ENCODE data around the gene ST8SIA5. TPM values are rescaled to one million over a fixed set of nuclear protein-coding genes. Genes with fewer than 3 reads are reported as not detected.

Gene ST8SIA5
- total RNA-seq, 1 experiment from 2014 or later: not detected

DNA sequence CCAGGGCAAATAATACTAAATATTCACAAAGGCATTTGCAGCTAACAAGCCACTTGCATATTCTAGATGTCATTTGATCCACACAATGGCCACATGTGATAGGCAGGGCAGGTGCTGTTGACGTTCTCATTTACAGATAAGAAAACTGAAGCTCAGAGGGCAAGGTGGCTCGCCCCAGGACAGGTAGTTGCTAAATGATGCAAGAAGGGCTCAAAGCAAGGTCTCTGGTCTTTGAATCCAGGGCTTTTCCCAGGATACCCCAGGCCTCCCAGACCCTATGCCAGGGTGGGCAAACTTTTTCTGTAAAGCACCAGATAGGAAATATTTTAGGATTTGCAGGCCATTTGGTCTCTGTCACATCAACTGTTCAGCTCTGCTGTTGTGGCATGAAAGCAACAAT is 135.0 kb downstream of the ST8SIA5 start:
- Histone ChIP-seq H3K9me3 (ENCODE audit: insufficient read depth, low read depth) (no peaks in the 10 kb centered on the region), H4K20me1 (ENCODE audit: insufficient read depth) (no peaks in the 10 kb centered on the region; the same call in 1 of the 2 replicates), H3K27me3 (ENCODE audit: insufficient read depth, low read depth) (peaks cover 35% of the 10 kb centered on the region), H3K4me1 (replicated peaks; ENCODE audit: insufficient read depth) (no peaks in the 10 kb centered on the region), H3K9me2 (ENCODE audit: insufficient read depth) (no peaks in the 10 kb centered on the region), H3K4me2 (no peak overlapping the region), H3K79me2 (ENCODE audit: low read depth) (no peaks in the 10 kb centered on the region), H3K36me3 (ENCODE audit: low read depth) (no peaks in the 10 kb centered on the region), H2AFZ (no peak overlapping the region), H3K27ac (no peak overlapping the region), H3K4me3 (no peak overlapping the region), H3F3A (ENCODE audit: insufficient read depth, low read depth) (no peaks in the 10 kb centered on the region)
- intact Hi-C loops (cut with micrococcal nuclease; ENCODE audit: unreplicated experiment): no loop called here
- no peak for DNase-seq
- BruUV-seq (replicated peaks): no TSS peak
- ChIA-PET CTCF (no interaction called here), POLR2A (ENCODE audit: unreplicated experiment) (no interaction called here)
- TF ChIP-seq EZH2 (IDR thresholded peaks at IDR 0.05; ENCODE audit: low read depth): no peak
- TF ChIP-seq, protein P1, sequence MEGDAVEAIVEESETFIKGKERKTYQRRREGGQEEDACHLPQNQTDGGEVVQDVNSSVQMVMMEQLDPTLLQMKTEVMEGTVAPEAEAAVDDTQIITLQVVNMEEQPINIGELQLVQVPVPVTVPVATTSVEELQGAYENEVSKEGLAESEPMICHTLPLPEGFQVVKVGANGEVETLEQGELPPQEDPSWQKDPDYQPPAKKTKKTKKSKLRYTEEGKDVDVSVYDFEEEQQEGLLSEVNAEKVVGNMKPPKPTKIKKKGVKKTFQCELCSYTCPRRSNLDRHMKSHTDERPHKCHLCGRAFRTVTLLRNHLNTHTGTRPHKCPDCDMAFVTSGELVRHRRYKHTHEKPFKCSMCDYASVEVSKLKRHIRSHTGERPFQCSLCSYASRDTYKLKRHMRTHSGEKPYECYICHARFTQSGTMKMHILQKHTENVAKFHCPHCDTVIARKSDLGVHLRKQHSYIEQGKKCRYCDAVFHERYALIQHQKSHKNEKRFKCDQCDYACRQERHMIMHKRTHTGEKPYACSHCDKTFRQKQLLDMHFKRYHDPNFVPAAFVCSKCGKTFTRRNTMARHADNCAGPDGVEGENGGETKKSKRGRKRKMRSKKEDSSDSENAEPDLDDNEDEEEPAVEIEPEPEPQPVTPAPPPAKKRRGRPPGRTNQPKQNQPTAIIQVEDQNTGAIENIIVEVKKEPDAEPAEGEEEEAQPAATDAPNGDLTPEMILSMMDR (conservative IDR thresholded peaks at IDR 0.05): no peak

DNA sequence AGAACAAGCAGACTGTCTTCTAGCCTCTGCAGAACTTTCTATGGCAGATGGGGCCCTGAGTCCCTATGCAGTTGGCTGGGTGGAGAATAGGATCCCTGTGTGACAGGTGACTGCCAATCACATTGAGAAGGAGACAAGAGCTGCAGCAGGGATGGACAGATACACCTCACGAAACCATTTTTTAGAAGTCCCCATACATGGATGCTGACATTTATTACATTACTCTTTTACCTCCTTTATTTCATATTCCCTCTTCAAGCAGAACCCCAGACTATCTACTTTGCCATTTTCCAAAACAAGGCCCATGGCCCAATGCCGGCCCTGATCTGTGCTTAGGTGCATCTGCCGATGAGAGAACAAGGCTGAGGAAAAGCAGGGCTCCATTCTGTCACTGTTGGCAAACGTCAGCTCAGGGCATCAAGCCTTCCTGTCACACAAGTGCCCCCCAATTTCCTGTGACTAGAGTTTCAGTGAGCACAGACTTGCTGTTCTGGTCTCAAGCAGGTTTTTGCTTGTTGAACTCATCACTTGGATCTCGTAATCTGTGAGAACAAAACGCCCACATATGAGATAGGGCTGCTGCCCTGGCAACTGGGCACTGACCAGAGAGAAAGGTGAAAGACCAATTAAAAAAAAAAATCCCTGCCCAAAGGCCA is 135.6 kb downstream of the ST8SIA5 start:
- no peaks in the 10 kb centered on the region for H3K9me2 ChIP-seq (ENCODE audit: insufficient read depth)
- CTCF ChIA-PET: no interaction called here
- TF ChIP-seq EZH2 (IDR thresholded peaks at IDR 0.05; ENCODE audit: low read depth): no peak
- TF ChIP-seq, protein P1 (conservative IDR thresholded peaks at IDR 0.05): no peak
- no peak for DNase-seq
- intact Hi-C loops (cut with micrococcal nuclease; ENCODE audit: unreplicated experiment): no loop called here
- H4K20me1 ChIP-seq (ENCODE audit: insufficient read depth): no peaks in the 10 kb centered on the region; the same call in 1 of the 2 replicates
- no peaks in the 10 kb centered on the region for H3K4me1 ChIP-seq (replicated peaks; ENCODE audit: insufficient read depth)
- no peaks in the 10 kb centered on the region for H3F3A ChIP-seq (ENCODE audit: insufficient read depth, low read depth)
- BruUV-seq (replicated peaks): no TSS peak
- no peak overlapping the region for H3K4me3 ChIP-seq
- H2AFZ ChIP-seq: no peak overlapping the region
- H3K36me3 ChIP-seq (ENCODE audit: low read depth): no peaks in the 10 kb centered on the region
- H3K9me3 ChIP-seq (ENCODE audit: insufficient read depth, low read depth): no peaks in the 10 kb centered on the region
- POLR2A ChIA-PET (ENCODE audit: unreplicated experiment): no interaction called here
- peaks cover 33% of the 10 kb centered on the region for H3K27me3 ChIP-seq (ENCODE audit: insufficient read depth, low read depth)
- no peak overlapping the region for H3K4me2 ChIP-seq
- no peaks in the 10 kb centered on the region for H3K79me2 ChIP-seq (ENCODE audit: low read depth)
- no peak overlapping the region for H3K27ac ChIP-seq

DNA sequence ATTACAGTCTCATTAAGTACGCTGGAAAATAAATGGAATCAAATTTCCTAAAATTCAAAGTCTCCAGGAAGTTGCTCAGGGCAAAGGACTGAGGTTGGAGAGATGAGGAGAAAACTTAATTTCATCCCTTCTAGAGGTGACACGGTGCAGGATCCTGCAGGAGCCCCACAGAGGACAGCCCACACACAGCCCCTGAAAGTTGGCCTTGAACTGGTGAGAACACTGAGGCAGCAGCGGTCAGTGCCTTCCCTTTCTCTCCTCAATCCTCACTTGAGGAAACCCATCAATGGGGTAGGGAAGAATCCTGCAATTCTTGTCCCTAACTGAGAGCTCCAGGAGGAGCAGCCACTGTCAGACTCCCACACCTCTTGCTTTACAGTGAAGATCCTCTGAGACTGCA is 137.3 kb downstream of the ST8SIA5 start:
- Histone ChIP-seq H3K79me2 (ENCODE audit: low read depth) (no peaks in the 10 kb centered on the region), H3K27me3 (ENCODE audit: insufficient read depth, low read depth) (peaks cover 21% of the 10 kb centered on the region), H3K4me1 (replicated peaks; ENCODE audit: insufficient read depth) (no peaks in the 10 kb centered on the region), H3K27ac (no peak overlapping the region), H3K36me3 (ENCODE audit: low read depth) (no peaks in the 10 kb centered on the region), H3K4me2 (no peak overlapping the region), H3K9me2 (ENCODE audit: insufficient read depth) (no peaks in the 10 kb centered on the region), H3K4me3 (no peak overlapping the region), H2AFZ (no peak overlapping the region), H3K9me3 (ENCODE audit: insufficient read depth, low read depth) (no peaks in the 10 kb centered on the region), H3F3A (ENCODE audit: insufficient read depth, low read depth) (no peaks in the 10 kb centered on the region), H4K20me1 (ENCODE audit: insufficient read depth) (no peaks in the 10 kb centered on the region; the same call in 1 of the 2 replicates)
- ChIA-PET POLR2A (ENCODE audit: unreplicated experiment) (no interaction called here), CTCF (no interaction called here)
- no peak for DNase-seq
- no TSS peak for BruUV-seq (replicated peaks)
- intact Hi-C loops (cut with micrococcal nuclease; ENCODE audit: unreplicated experiment): no loop called here
- TF ChIP-seq, protein P1 (conservative IDR thresholded peaks at IDR 0.05): no peak
- TF ChIP-seq EZH2 (IDR thresholded peaks at IDR 0.05; ENCODE audit: low read depth): no peak

Other genes with a start within 250 kb of the ST8SIA5 start
- not detected in 2 replicates for gene LOXHD1, start 99.8 kb downstream of the ST8SIA5 start, total RNA-seq (2021)
- 17.1 and 17.5 TPM in 2 replicates for gene PIAS2, start 160.5 kb upstream of the ST8SIA5 start, total RNA-seq (2021)
- gene KATNAL2, start 160.5 kb upstream of the ST8SIA5 start, total RNA-seq (2021): 9.0 and 9.4 TPM in 2 replicates

Data from PC-9 (cell line).